Choroid plexus epithelial cell (primary cell): ENCODE results near the gene UBE2D3.
A peak's percentile ranks its signal among the peaks of the same experiment; 100 is the strongest.

Source experiments
- DNase-seq: peaks from one replicate; pipeline ENCODE4 v3.0.0-alpha.2; 2010; ENCODE audit warnings: low read depth
- H3K4me3 ChIP-seq: 2 replicates; pipeline ENCODE4 v1.5.1; 2011; ENCODE audit warnings: low read depth, mild to moderate bottlenecking, control low read depth, low read length, moderate library complexity
- CTCF ChIP-seq: conservative IDR thresholded peaks from 2 replicates; pipeline ENCODE4 v1.5.1; 2011; ENCODE audit warnings: low read depth, mild to moderate bottlenecking, control low read depth, inconsistent platforms, low read length, moderate library complexity

UBE2D3 gene

GRCh38 chr4:102761906-102762305 is 65.4 kb downstream of the UBE2D3 start:
- H3K4me3 ChIP-seq, result no peak overlapping the region
- TF ChIP-seq CTCF, result no peak
- DNase-seq, result no peak

GRCh38 chr4:102761296-102761701 is 66.1 kb downstream of the UBE2D3 start:
- TF ChIP-seq CTCF, result no peak
- H3K4me3 ChIP-seq, result peak overlapping the region; percentile 95
- DNase-seq, result peak; percentile 38

- DNase-seq, result peak; percentile 73
- H3K4me3 ChIP-seq, result peak within 1 kb of the TSS; percentile 95
- TF ChIP-seq CTCF, result no peak
These were observed 66.6 kb downstream of the UBE2D3 start, which contains the start of gene MANBA for GRCh38 chr4:102760645-102761295. Gene MANBA (minus strand): TSS chr4:102760968. CDS start chr4:102760894, 74 bp downstream.

- no peak for TF ChIP-seq CTCF
- peak; percentile 58 for DNase-seq
- H3K4me3 ChIP-seq, result peak overlapping the region; percentile 95
These were observed 67.3 kb downstream of the UBE2D3 start for GRCh38 chr4:102759831-102760644.

GRCh38 chr4:102758241-102759160 is 68.8 kb downstream of the UBE2D3 start:
- H3K4me3 ChIP-seq, result no peak overlapping the region
- no peak for TF ChIP-seq CTCF
- DNase-seq, result no peak

- H3K4me3 ChIP-seq, result no peak overlapping the region
- TF ChIP-seq CTCF, result no peak
- DNase-seq, result no peak
These were observed 69.7 kb downstream of the UBE2D3 start for GRCh38 chr4:102757681-102758080.
